PC-9 (cell line): Measurements from ENCODE around the gene ZNF407.

ENCODE experiments used
- CTCF ChIP-seq: fragments of 200-600 bp; sonication (generic); conservative IDR thresholded peaks from 2 replicates; pipeline ENCODE4 v1.6.1; 2017; ENCODE audit warnings: mixed run types, antibody characterized with exemption, mild to moderate bottlenecking, moderate library complexity
- EZH2 ChIP-seq: fragments of 200-600 bp; sonication (generic); IDR thresholded peaks from 2 replicates; pipeline ENCODE4 v1.8.0; 2017; ENCODE audit warnings: antibody characterized with exemption, low read depth

- TF ChIP-seq CTCF (no peak), EZH2 (no peak)
These were observed 19.8 kb downstream of the ZNF407 start for GRCh38 chr18:74617486-74617885.
